SK-N-SH treated with all-trans-retinoic acid at 6 μM for 48 hours (cell line): ENCODE data around the gene NMRK1.

ENCODE experiments used
- BACH2 ChIP-seq: fragments of 250-450 bp; sonication (Bioruptor Pico); IDR thresholded peaks from 2 replicates; pipeline ENCODE4 v1.9.0; 2021; ENCODE audit warnings: mild to moderate bottlenecking, borderline replicate concordance
- ISL1 ChIP-seq: fragments of 250-450 bp; sonication (Bioruptor Pico); IDR thresholded peaks from 2 replicates; pipeline ENCODE4 v2.1.2; 2022; ENCODE audit warnings: mild to moderate bottlenecking, moderate library complexity
- OSR1 ChIP-seq: fragments of 250-450 bp; sonication (Bioruptor Pico); IDR thresholded peaks from 2 replicates; pipeline ENCODE4 v1.8.0; 2022; ENCODE audit warnings: moderate library complexity, mild to moderate bottlenecking, inconsistent platforms
- PATZ1 ChIP-seq: fragments of 250-450 bp; sonication (Bioruptor Pico); IDR thresholded peaks from 2 replicates; pipeline ENCODE4 v1.8.0; 2020; ENCODE audit warnings: mild to moderate bottlenecking, moderate library complexity, borderline replicate concordance
- RARB ChIP-seq: fragments of 250-450 bp; sonication (Bioruptor Pico); IDR thresholded peaks from 2 replicates; pipeline ENCODE4 v1.8.0; 2021; ENCODE audit warnings: mild to moderate bottlenecking, moderate library complexity
- TCF4 ChIP-seq: fragments of 250-450 bp; sonication (Bioruptor Pico); IDR thresholded peaks from 2 replicates; pipeline ENCODE4 v1.8.0; 2021; ENCODE audit warnings: mild to moderate bottlenecking, moderate library complexity, borderline replicate concordance
- TOX ChIP-seq: fragments of 250-450 bp; sonication (Bioruptor Pico); IDR thresholded peaks from 2 replicates; pipeline ENCODE4 v1.8.0; 2021; ENCODE audit warnings: mild to moderate bottlenecking, moderate library complexity, borderline replicate concordance
- ZFP3 ChIP-seq: fragments of 250-450 bp; sonication (Bioruptor Pico); IDR thresholded peaks from 2 replicates; pipeline ENCODE4 v1.5.0; 2020; ENCODE audit warnings: mild to moderate bottlenecking, moderate library complexity
- ZFP30 ChIP-seq: fragments of 450-650 bp; formaldehyde crosslinking; IDR thresholded peaks from 2 replicates; pipeline ENCODE4 v1.5.0; 2022; ENCODE audit warnings: mild to moderate bottlenecking, moderate library complexity
- ZNF8 ChIP-seq: fragments of 450-650 bp; formaldehyde crosslinking; IDR thresholded peaks from 2 replicates; pipeline ENCODE4 v1.5.0; 2020; ENCODE audit warnings: mild to moderate bottlenecking, moderate library complexity
- TF ChIP-seq, protein P1 (sequence below): fragments of 250-450 bp; sonication (Bioruptor Pico); IDR thresholded peaks from 2 replicates; pipeline ENCODE4 v1.5.1; 2020; ENCODE audit warnings: low read depth, mild to moderate bottlenecking, moderate library complexity

DNA sequence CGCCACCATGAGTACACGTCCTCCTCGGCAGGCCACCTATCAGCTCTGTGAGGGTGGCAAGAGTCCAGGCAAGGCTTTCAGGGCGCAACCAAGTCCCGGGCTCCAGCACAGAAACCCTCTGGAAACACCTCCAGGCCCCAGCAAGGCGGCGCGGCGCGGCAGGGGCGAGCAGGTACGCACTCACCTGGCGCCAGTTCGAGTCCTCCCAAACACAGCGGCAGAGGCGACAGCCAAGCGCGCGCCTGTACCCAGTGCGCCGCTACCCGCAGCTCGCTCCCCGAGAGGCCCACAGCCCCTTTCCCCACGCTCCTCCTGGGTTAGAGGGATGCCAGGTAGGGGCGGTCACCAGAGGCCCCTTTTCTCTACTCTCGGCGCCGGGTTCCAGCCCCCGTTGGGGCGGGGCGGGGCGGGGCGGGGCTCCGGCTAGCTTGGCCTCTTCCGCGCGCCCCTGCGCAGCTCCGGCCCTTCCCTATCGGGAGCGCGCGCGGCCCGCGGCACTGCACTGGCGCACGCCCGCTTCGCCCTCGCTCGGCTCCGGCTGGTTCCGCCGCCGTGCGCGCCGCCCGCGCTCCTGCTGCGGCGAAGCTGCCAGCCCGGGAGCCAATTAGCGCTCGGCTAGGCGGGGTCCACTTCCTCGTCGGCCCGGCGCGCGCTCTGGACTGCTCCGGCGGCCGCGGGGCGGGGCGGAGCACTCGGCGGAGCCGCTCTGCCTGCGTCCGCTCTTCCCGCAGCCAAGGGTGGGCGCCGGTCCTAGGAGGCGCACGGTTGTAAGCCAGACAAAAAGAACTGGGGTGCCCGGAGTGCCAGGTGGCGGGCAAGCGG is at the start of gene NMRK1, which contains the start of gene OSTF1:
- TF ChIP-seq ZFP3 (CRISPR knock-in tag) (no peak), ZFP30 (CRISPR knock-in tag) (no peak), PATZ1 (CRISPR knock-in tag) (no peak), ISL1 (CRISPR knock-in tag) (no peak), RARB (CRISPR knock-in tag) (no peak), OSR1 (CRISPR knock-in tag) (no peak), ZNF8 (no peak), TOX (CRISPR knock-in tag) (no peak), BACH2 (CRISPR knock-in tag) (no peak), TCF4 (no peak)
- TF ChIP-seq, protein P1, sequence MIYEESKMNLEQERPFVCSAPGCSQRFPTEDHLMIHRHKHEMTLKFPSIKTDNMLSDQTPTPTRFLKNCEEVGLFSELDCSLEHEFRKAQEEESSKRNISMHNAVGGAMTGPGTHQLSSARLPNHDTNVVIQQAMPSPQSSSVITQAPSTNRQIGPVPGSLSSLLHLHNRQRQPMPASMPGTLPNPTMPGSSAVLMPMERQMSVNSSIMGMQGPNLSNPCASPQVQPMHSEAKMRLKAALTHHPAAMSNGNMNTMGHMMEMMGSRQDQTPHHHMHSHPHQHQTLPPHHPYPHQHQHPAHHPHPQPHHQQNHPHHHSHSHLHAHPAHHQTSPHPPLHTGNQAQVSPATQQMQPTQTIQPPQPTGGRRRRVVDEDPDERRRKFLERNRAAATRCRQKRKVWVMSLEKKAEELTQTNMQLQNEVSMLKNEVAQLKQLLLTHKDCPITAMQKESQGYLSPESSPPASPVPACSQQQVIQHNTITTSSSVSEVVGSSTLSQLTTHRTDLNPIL (CRISPR knock-in tag), result no peak
